Retinal pigment epithelial cell (primary cell): ENCODE results near the gene STIM2.

Experiments used
- DNase-seq: peaks from one replicate; pipeline ENCODE4 v3.0.0-alpha.2; 2010; ENCODE audit warnings: low read depth
- H3K4me3 ChIP-seq: 2 replicates; pipeline ENCODE4 v1.5.1; 2011; ENCODE audit warnings: mild to moderate bottlenecking, low read length, control low read depth, moderate library complexity
- CTCF ChIP-seq: conservative IDR thresholded peaks from 2 replicates; pipeline ENCODE4 v1.5.1; 2011; ENCODE audit warnings: low read depth, low read length, control low read depth, inconsistent platforms

STIM2 gene

GRCh38 chr4:27066591-27066990, 205.9 kb downstream of the STIM2 start:
- H3K4me3 ChIP-seq, result no peak overlapping the region
- no peak for TF ChIP-seq CTCF
- DNase-seq, result no peak

- H3K4me3 ChIP-seq, result no peak overlapping the region
- TF ChIP-seq CTCF, result no peak
- DNase-seq, result no peak
These were observed 207.7 kb downstream of the STIM2 start for GRCh38 chr4:27068151-27068867.
